Vagina (tissue), 2 donors: ENCODE measurements around the gene INS.

Experiments used
- CTCF ChIP-seq, 3 experiments: fragments of 450-650 bp in 2 of 3; fragments of 200-600 bp in 1 of 3; sonication (generic) in 1 of 3; IDR thresholded peaks; one replicate each; pipeline ENCODE4 v1.5.1; 2017 to 2019; ENCODE audit warnings: antibody characterized with exemption in 3 of 3, mild to moderate bottlenecking in 2 of 3, moderate library complexity in 2 of 3
- POLR2AphosphoS5 ChIP-seq, 2 donors: sonication (generic); formaldehyde crosslinking; IDR thresholded peaks; one replicate each; pipeline ENCODE4 v1.9.0; 2017; ENCODE audit warnings: antibody characterized with exemption in 2 of 2, mild to moderate bottlenecking in 2 of 2, low read depth in 1 of 2; ENCODE audit not compliant: insufficient read depth in 1 of 2

DNA sequence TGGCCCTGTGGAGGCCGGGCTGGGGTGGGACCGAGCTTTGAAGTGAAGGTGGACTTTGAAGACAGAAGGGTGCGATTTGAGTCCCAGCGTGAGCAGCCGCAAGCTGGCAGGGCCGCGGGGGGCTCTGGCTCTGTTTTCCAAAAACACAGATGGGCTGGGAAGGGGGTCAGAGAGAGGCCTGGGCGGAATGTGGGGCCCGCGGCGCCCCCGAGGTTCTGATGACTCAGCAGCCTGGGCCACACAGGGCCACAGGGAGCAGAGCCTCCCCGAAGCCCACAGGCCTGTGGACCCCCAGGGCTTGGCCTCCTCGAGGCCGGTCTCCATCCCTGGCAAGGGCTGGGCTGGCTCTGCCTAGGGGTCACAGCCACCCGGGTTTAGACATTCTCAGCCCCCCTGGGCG, 6.1 kb downstream of the INS start:
- no peak for TF ChIP-seq CTCF (IDR thresholded peaks at IDR 0.05)
- TF ChIP-seq POLR2AphosphoS5 (IDR thresholded peaks at IDR 0.05; ENCODE audit: insufficient read depth in 1 of 2, low read depth in 1 of 2) = no peak
